A549 (cell line): ENCODE results near the gene GPI.

Source experiments
- CEBPB ChIP-seq, 2 experiments: fragments of >200 bp in 1 of 2; sonication (Bioruptor Twin) in 1 of 2; formaldehyde crosslinking in 1 of 2; IDR thresholded peaks; 2 replicates each; pipeline ENCODE4 v1.6.1; 2012 to 2016
- CTCF ChIP-seq: fragments of >200 bp; sonication (Bioruptor Twin); formaldehyde crosslinking; IDR thresholded peaks from 3 replicates; pipeline ENCODE4 v1.5.1; 2016
- EP300 ChIP-seq, 2 experiments: fragments of >200 bp; sonication (Bioruptor Twin); formaldehyde crosslinking; IDR thresholded peaks; 2 replicates in 1 of 2; 3 replicates in 1 of 2; pipeline ENCODE4 v1.6.1; 2016 to 2017
- MAX ChIP-seq: IDR thresholded peaks from 2 replicates; pipeline ENCODE4 v1.6.1; 2012
- MYC ChIP-seq: IDR thresholded peaks from 2 replicates; pipeline ENCODE4 v1.6.1; 2012; ENCODE audit warnings: mild to moderate bottlenecking, inconsistent platforms, low read length, improper control_type of control experiment, borderline replicate concordance
- POLR2A ChIP-seq: IDR thresholded peaks from 2 replicates; pipeline ENCODE4 v1.6.1; 2012; ENCODE audit warnings: mild to moderate bottlenecking, low read length
- REST ChIP-seq: fragments of 200-600 bp; sonication (generic); IDR thresholded peaks from 2 replicates; pipeline ENCODE4 v1.6.1; 2016; ENCODE audit warnings: antibody characterized with exemption, mild to moderate bottlenecking, moderate library complexity
- SREBF2 ChIP-seq: fragments of 450-650 bp; IDR thresholded peaks from 2 replicates; pipeline ENCODE4 v1.6.1; 2014; ENCODE audit warnings: mild to moderate bottlenecking, moderate library complexity
- ZSCAN20 ChIP-seq: fragments of 250-450 bp; sonication (Bioruptor Pico); IDR thresholded peaks from 2 replicates; pipeline ENCODE4 v1.8.0; 2022; ENCODE audit warnings: mild to moderate bottlenecking, moderate library complexity

GRCh38 chr19:34391813-34392212 lies 26.8 kb downstream of the GPI start:
- TF ChIP-seq REST: no peak
- no peak for TF ChIP-seq MAX
- TF ChIP-seq CTCF: no peak
- TF ChIP-seq POLR2A: no peak
- TF ChIP-seq ZSCAN20 (CRISPR knock-in tag): no peak
- TF ChIP-seq MYC: no peak
- no peak for TF ChIP-seq EP300 (IDR thresholded peaks at IDR 0.05)
- TF ChIP-seq CEBPB (IDR thresholded peaks at IDR 0.05): no peak
- TF ChIP-seq SREBF2: no peak
